NCI-H524 (cell line): ENCODE data around the gene PRSS12.
"Not testable (repeated sequence)": the region's sequence is repeated elsewhere in the genome, so short reads cannot be mapped to it uniquely, and the experiment has no call there.

Experiments used
- DNase-seq, 2 experiments: peaks; one replicate each; lab custom pipeline; 2025; lab: John Stamatoyannopoulos, UW

The PRSS12 gene

GRCh38 chr4:118325431-118325830, 27.4 kb downstream of the PRSS12 start:
- DNase-seq, result no peak

DNA sequence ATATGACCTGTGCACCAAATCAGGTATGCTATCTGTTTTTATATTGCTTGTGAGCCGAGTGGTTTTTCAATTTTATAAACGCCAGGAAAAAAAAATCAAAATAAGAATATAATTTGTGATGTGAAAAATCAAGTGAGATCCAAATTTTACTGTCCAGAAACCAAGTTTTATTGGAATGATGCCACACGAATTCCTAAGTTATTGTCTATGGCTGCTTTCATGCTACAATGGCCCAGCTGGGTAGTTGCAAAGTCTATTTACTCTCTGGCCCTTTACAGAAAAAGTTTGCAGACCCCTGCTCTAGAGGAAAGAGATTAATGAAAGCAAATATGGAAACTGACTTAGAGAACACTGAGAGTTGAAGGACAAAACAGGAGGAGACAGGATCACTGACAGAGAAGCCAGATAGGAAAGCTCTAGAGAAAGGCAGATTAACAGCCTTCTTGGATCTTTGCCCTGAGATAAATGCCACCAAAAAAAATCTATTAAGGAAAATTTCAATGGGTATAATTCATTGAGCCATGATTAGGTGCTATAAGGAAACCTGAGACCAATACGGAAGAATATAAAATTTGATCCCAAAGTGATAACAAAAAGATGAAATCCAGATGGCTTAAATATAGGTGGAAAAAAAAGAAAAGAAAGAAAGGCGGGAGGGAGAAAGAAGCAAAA, 29.8 kb downstream of the PRSS12 start:
- no peak for DNase-seq

- DNase-seq, result no peak
These were observed 33.9 kb downstream of the PRSS12 start for GRCh38 chr4:118318931-118319330.

- DNase-seq, result no peak
These were observed 35.1 kb downstream of the PRSS12 start for GRCh38 chr4:118317691-118318090.

GRCh38 chr4:118314221-118314620, 38.6 kb downstream of the PRSS12 start:
- no peak for DNase-seq

DNA sequence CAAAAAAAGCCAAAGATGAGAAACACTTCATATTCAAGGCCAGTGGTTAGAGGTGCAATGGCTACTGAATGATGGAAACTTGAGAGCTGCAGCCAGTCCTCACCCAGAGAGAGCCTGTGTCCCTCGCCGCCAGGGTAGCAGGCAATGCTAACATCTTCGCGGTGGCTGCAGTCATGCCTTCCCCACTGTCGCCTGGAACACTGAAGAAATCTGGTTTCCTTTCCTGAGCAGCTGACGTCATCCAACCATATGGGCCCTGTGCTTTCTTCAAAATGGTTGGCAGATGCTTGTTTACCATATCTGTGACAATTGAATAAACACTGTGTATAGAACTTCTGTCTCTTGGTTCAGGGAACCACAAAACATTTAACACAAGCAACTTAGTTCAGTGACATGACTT, 39.7 kb downstream of the PRSS12 start:
- peak in 1 of 2 experiments; percentile 60 for DNase-seq

GRCh38 chr4:118308306-118309030, 44.3 kb downstream of the PRSS12 start:
- no peak for DNase-seq

- DNase-seq, result no peak
These were observed 45.2 kb downstream of the PRSS12 start for GRCh38 chr4:118307643-118308042.

- not testable (repeated sequence) for DNase-seq
These were observed 53.2 kb downstream of the PRSS12 start for GRCh38 chr4:118299619-118300018.

DNA sequence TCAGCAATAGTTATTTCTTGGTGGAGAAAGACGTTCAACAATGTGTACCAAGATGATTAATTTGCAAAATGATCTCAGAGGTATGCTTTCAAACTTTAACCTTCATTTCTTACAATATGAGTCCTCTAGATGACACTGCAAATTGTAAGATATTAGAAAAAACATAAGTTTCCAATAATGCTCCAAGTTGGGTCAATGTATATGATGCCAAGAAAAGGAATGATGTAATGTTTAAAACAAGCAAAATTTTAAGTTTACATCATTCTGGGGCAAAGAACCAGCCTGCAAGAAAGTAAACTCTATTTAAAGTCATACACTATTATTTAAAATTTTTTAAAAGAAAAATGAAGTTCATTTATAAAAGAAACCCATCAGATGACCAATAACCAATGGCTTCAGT, 56.1 kb downstream of the PRSS12 start:
- DNase-seq, result no peak

DNA sequence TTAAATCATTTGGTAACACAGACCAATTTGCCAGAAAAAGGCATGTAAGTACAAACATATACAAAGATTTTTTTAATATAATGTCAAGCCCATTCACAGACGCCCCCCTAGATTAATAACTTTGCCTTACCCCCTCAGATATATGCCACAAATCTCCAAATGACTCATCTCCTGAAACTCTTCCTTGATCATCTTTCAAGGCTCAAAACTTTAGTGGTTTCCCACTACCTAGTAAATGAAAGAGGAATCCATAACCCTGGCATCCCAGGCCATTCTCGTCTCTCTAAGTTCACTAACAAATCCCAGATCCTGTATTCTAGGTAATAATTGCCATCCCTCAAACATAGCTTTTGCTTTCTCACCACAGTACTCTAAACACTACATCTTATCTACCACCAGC, 61.9 kb downstream of the PRSS12 start:
- DNase-seq, result no peak

- no peak for DNase-seq
These were observed 63.0 kb downstream of the PRSS12 start for GRCh38 chr4:118289794-118290193.

DNA sequence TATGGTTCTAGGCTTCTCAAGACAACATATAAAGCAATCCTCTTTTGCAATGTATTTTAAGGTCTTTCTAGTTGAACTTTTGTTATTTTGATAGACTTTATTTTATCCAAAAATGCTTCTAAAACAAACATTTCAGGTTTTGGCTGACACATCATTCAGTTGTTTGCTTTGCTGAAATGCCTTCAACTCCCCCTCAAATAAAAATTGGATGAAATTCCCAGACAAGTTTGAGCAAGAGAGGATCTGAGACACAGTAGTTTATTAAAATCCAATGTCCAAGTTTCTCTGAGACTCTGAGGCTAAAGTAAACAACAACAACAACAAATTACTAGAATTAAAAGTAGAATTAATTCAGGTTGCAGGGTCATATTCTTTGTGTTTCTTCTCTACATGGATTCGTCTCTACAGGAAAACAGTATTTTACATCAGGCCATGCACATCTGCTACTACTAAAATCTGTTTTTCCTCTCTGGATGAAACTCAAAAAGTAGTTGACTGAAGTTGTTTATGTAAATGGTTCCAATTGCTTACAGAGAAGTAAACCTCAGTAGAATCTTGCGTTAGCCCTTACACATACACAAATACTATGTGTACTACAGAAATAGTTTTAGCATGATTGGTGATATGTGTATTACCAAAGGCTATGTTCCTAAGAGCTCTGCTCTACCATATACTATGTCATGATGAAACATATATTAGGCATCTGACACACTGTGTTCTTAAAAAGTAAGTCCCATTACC, 64.9 kb downstream of the PRSS12 start:
- DNase-seq, result no peak

- no peak for DNase-seq
These were observed 66.1 kb downstream of the PRSS12 start for GRCh38 chr4:118286685-118287084.

- DNase-seq, result no peak
These were observed 66.9 kb downstream of the PRSS12 start for GRCh38 chr4:118285931-118286330.

DNA sequence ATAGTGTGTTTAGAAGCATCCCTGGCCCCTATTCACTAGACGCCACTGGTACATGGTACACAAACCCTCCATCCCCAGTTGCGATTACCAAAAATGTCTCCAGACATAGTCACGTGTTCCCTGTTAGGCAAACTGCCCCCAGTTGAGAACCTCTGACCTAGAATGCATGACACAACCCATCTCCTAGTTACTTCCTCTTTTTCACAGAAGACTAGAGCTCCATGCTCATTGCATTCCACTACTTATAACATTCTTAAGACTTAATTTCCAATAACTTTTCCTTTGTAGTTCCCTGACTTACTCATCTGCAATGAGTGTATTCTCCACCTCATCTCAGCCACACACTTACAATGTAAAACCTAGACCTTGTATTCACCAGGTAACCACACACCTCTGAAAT, 68.6 kb downstream of the PRSS12 start:
- DNase-seq, result no peak

DNA sequence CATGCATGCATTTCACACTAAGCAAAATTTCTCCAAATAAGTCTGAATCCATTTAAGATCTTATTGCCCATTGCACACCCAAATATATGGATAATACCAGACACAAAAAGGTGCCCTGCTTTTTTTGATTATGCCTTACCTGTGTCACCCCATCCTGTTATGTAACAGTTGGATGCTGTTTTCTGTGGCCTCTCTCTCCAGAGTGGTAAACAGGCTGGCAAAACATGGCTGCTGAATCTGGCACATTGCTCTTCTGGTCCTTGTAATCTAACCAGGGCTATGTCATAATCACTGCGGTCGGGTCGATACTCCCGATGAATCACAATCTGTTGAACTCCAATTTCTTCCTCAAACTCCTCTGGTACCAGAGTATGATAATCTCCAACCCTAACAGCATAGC, 70.1 kb downstream of the PRSS12 start:
- DNase-seq, result no peak

GRCh38 chr4:118281611-118282442, 71.0 kb downstream of the PRSS12 start:
- DNase-seq, result peak in 1 of 2 experiments; percentile 10

- peak; percentile 17 to 61 for DNase-seq
These were observed 72.1 kb downstream of the PRSS12 start for GRCh38 chr4:118280501-118281218.

DNA sequence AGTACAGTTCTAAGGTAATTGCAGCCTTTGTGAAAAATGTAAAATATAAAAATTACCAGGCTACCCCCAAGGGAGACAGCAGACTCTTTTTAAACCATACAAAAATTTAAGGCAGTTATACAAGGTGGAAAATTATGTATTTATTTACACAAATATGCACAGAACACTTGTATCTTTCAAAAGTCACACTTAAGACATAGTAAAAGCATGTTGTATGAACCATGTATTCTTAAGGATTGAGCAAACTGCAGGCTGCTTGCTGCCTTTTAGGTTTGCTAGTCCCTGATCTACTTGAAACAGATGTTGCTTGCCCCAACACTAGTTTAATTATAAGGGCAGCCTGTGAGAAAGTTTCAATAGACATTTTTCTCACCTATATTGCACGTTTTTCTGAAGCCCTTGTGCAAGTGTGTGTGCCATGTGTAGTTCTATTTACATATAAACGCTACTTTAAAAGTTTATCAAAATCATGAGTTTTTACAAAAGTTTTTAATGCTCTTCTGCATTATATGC, 72.8 kb downstream of the PRSS12 start:
- no peak for DNase-seq

DNA sequence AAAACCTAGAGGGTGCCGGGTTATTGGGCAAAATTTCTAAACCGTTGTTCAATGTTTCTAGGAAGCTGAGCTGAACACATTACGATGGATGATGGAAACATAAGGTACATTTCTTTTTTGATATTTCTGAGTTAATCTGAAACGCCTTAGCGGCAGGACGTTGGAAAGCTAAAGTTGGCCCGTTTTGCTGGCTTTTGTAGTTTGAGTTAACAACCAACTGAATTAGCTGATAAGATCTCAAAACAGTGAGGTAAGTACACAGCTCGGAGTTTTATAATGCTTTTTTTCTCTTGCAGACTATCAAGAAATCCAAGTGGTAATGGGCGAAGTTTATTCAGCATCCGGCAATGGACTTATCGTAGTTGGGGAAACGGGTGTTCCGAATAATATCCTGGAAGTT, 73.5 kb downstream of the PRSS12 start:
- no peak for DNase-seq
